H9 (cell line): ENCODE results near the gene SKIC8. TPM values are rescaled to one million over a fixed set of nuclear protein-coding genes. Genes with fewer than 3 reads are reported as not detected.

Source experiments
- DNase-seq: peaks from one replicate; pipeline ENCODE4 v3.0.0-alpha.2; 2017
- H2AFZ ChIP-seq: one replicate; pipeline ENCODE4 v1.6.1; 2013; ENCODE audit warnings: mild to moderate bottlenecking, low read length, control low read depth, moderate library complexity
- H2AK5ac ChIP-seq: 2 replicates; pipeline ENCODE4 v1.6.1; 2013; ENCODE audit warnings: low read length, control low read depth, mixed read lengths; ENCODE audit not compliant: insufficient read length
- H2BK120ac ChIP-seq: one replicate; pipeline ENCODE4 v1.6.1; 2013; ENCODE audit warnings: low read depth, mild to moderate bottlenecking, low read length, control low read depth, inconsistent platforms; ENCODE audit not compliant: poor library complexity, severe bottlenecking
- H2BK12ac ChIP-seq: 2 replicates; pipeline ENCODE4 v1.6.1; 2013; ENCODE audit warnings: low read length, control low read depth, mixed read lengths, low read depth; ENCODE audit not compliant: insufficient read length
- H2BK15ac ChIP-seq: 2 replicates; pipeline ENCODE4 v1.6.1; 2013; ENCODE audit warnings: low read depth, low read length, control low read depth
- H2BK20ac ChIP-seq: one replicate; pipeline ENCODE4 v1.6.1; 2013; ENCODE audit warnings: low read depth, mild to moderate bottlenecking, low read length, control low read depth, inconsistent platforms; ENCODE audit not compliant: poor library complexity, severe bottlenecking
- H2BK5ac ChIP-seq: 2 replicates; pipeline ENCODE4 v1.6.1; 2013; ENCODE audit warnings: low read length, control low read depth, mixed read lengths; ENCODE audit not compliant: insufficient read length
- H3K14ac ChIP-seq: 2 replicates; pipeline ENCODE4 v1.6.1; 2013; ENCODE audit warnings: low read length, control low read depth; ENCODE audit not compliant: insufficient read depth
- H3K18ac ChIP-seq: 2 replicates; pipeline ENCODE4 v1.6.1; 2013; ENCODE audit warnings: low read depth, mild to moderate bottlenecking, mixed read lengths, low read length, control low read depth; ENCODE audit not compliant: insufficient read length
- H3K23ac ChIP-seq: 2 replicates; pipeline ENCODE4 v1.6.1; 2013; ENCODE audit warnings: low read length, control low read depth, mixed read lengths, low read depth; ENCODE audit not compliant: insufficient read length
- H3K23me2 ChIP-seq: 2 replicates; pipeline ENCODE4 v1.6.1; 2013; ENCODE audit warnings: low read depth, mild to moderate bottlenecking, mixed read lengths, low read length, control low read depth; ENCODE audit not compliant: insufficient read length, poor library complexity, severe bottlenecking
- H3K27ac ChIP-seq: 2 replicates; pipeline ENCODE4 v1.5.1; 2013; ENCODE audit warnings: low read length, control low read depth, mixed read lengths, low read depth; ENCODE audit not compliant: insufficient read length
- H3K27me3 ChIP-seq: 2 replicates; pipeline ENCODE4 v1.6.1; 2013; ENCODE audit warnings: low read length, control low read depth, inconsistent platforms; ENCODE audit not compliant: insufficient read depth
- H3K4ac ChIP-seq: 2 replicates; pipeline ENCODE4 v1.6.1; 2013; ENCODE audit warnings: low read depth, mild to moderate bottlenecking, control low read depth, inconsistent platforms, low read length, moderate library complexity
- H3K4me1 ChIP-seq: 2 replicates; pipeline ENCODE4 v1.6.1; 2013; ENCODE audit warnings: low read length, control low read depth, inconsistent platforms; ENCODE audit not compliant: insufficient read depth
- H3K4me2 ChIP-seq: 2 replicates; pipeline ENCODE4 v1.6.1; 2013; ENCODE audit warnings: low read length, control low read depth, mixed read lengths; ENCODE audit not compliant: insufficient read length, insufficient read depth
- H3K56ac ChIP-seq: 2 replicates; pipeline ENCODE4 v1.6.1; 2013; ENCODE audit warnings: low read depth, mild to moderate bottlenecking, mixed read lengths, low read length, control low read depth; ENCODE audit not compliant: insufficient read length
- H3K79me1 ChIP-seq: 2 replicates; pipeline ENCODE4 v1.6.1; 2013; ENCODE audit warnings: low read depth, mild to moderate bottlenecking, moderate library complexity, low read length, control low read depth, inconsistent platforms; ENCODE audit not compliant: insufficient read depth, poor library complexity, severe bottlenecking
- H3K79me2 ChIP-seq: 2 replicates; pipeline ENCODE4 v1.6.1; 2013; ENCODE audit warnings: low read length, control low read depth, inconsistent platforms; ENCODE audit not compliant: insufficient read depth
- H3K9ac ChIP-seq: 2 replicates; pipeline ENCODE4 v1.6.1; 2013; ENCODE audit warnings: low read length, control low read depth, mixed read lengths; ENCODE audit not compliant: insufficient read length; ENCODE audit errors: extremely low read depth
- H3K9me3 ChIP-seq: one replicate; pipeline ENCODE4 v1.6.1; 2013; ENCODE audit warnings: low read depth, low read length, inconsistent platforms; ENCODE audit not compliant: control insufficient read depth
- H3T11ph ChIP-seq: one replicate; pipeline ENCODE4 v1.6.1; 2013; ENCODE audit warnings: mild to moderate bottlenecking, low read length, control low read depth, inconsistent platforms
- H4K20me1 ChIP-seq: one replicate; pipeline ENCODE4 v1.6.1; 2013; ENCODE audit not compliant: control insufficient read depth, insufficient read length, insufficient read depth
- H4K5ac ChIP-seq: 2 replicates; pipeline ENCODE4 v1.6.1; 2013; ENCODE audit warnings: low read depth, mild to moderate bottlenecking, mixed read lengths, low read length, control low read depth; ENCODE audit not compliant: insufficient read length
- H4K8ac ChIP-seq: replicated peaks from 2 replicates; pipeline ENCODE4 v1.6.1; 2013; ENCODE audit warnings: low read length, control low read depth, mixed read lengths, low read depth; ENCODE audit not compliant: insufficient read length
- H4K91ac ChIP-seq: 2 replicates; pipeline ENCODE4 v1.6.1; 2013; ENCODE audit warnings: low read depth, mild to moderate bottlenecking, moderate library complexity, mixed read lengths, low read length, control low read depth; ENCODE audit not compliant: insufficient read length
- H3K27ac Mint-ChIP-seq, 3 experiments: 2 replicates in 2 of 3; 3 replicates in 1 of 3; pipeline ENCODE4 v1.8.0; 2020 to 2021; ENCODE audit warnings: mixed read lengths in 3 of 3, mild to moderate bottlenecking in 1 of 3, moderate library complexity in 1 of 3
- H3K27me3 Mint-ChIP-seq: 2 replicates; pipeline ENCODE4 v1.8.0; 2021; ENCODE audit warnings: low read depth, mild to moderate bottlenecking, moderate library complexity, mixed read lengths
- H3K36me3 Mint-ChIP-seq, 3 experiments: 2 replicates in 2 of 3; 3 replicates in 1 of 3; pipeline ENCODE4 v1.8.0; 2020 to 2021; ENCODE audit warnings: low read depth in 3 of 3, mixed read lengths in 3 of 3; ENCODE audit not compliant: insufficient read depth in 1 of 3
- H3K4me1 Mint-ChIP-seq, 2 experiments: 2 replicates each; pipeline ENCODE4 v1.8.0; 2020; ENCODE audit warnings: mixed read lengths in 2 of 2
- H3K4me3 Mint-ChIP-seq, 2 experiments: 2 replicates in 1 of 2; 3 replicates in 1 of 2; pipeline ENCODE4 v1.8.0; 2020 to 2021; ENCODE audit warnings: mild to moderate bottlenecking in 2 of 2, mixed read lengths in 2 of 2, moderate library complexity in 1 of 2
- H3K9me3 Mint-ChIP-seq, 2 experiments: 2 replicates in 1 of 2; 3 replicates in 1 of 2; pipeline ENCODE4 v1.8.0; 2020; ENCODE audit warnings: mild to moderate bottlenecking in 2 of 2, mixed read lengths in 2 of 2, moderate library complexity in 1 of 2
- WGBS: extraction: QIAGEN DNeasy Blood & Tissue Kit; methylation state at CpG from one replicate; pipeline ENCODE4 v1.1.7; 2013; ENCODE audit warnings: missing lambda C conversion rate, low lambda C conversion rate, mixed read lengths; ENCODE audit not compliant: insufficient read length; ENCODE audit errors: extremely low coverage; 5-methylcytosine and 5-hydroxymethylcytosine counted together
- total RNA-seq: library from RNA; stranded (reverse); gene quantifications from 2 replicates; pipeline ENCODE4 v1.2.1, GENCODE V29; 2021
- TF ChIP-seq, protein P1 (sequence below): fragments of 200-600 bp; sonication (generic); conservative IDR thresholded peaks from 3 replicates; pipeline ENCODE4 v1.8.0; 2021; ENCODE audit warnings: antibody characterized with exemption, mild to moderate bottlenecking

SKIC8 gene
- total RNA-seq, 1 experiment from 2014 or later: 45.6 TPM

DNA sequence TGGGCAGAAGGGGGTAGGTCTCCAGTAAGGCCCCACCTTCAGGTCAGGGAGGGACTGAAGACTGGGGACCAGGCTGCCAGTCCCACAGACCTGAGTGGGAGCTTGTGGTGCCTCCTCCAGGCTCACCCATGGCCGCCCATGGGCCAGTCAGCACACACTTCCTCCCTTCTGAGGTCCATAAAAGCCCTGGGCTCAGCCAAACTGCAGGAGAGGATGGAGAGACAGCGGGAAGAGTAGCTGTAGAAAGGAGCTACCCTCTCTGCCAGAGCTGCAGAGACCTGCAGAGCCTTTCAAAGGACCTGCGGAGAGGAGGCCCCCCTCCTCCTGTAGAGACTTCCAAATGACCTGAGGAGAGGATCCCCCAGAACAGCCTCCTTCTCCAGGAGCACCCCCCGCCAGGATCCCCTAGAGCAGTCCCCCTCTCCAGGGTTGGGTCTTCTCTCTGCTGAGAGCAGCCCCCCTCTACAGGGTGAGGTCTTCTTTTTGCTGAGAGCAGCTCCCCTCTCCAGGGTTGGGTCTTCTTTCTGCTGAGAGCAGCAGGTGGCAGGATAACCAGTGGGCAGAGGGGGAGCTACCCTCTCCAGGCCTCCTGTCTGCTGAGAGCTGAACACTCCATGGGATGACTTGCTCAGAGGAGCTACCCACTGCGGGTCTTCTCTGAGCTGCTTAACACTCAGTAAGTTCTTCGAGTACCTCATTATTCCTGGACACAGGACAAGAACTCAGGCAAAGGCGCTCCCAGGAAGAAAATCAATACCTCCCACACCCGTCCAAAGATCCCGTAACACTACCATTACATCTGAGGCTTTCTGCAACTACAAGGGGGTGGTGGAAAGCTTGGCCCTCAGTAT is 5.0 kb upstream of the SKIC8 start:
- Histone ChIP-seq H3K18ac (no peak overlapping the region), H3K79me1 (no peaks in the 10 kb centered on the region), H4K91ac (no peak overlapping the region), H2BK5ac (no peak overlapping the region), H3K4me1 (no peaks in the 10 kb centered on the region), H3K27me3 (no peaks in the 10 kb centered on the region), H4K20me1 (no peaks in the 10 kb centered on the region), H2BK120ac (no peak overlapping the region), H3K23me2 (no peaks in the 10 kb centered on the region), H3K9me3 (no peaks in the 10 kb centered on the region), H3T11ph (no peak overlapping the region), H3K4me2 (no peak overlapping the region), H2BK12ac (no peak overlapping the region), H2BK15ac (no peak overlapping the region), H3K56ac (no peak overlapping the region), H3K23ac (no peak overlapping the region), H4K8ac (no peak overlapping the region), H2BK20ac (no peak overlapping the region), H3K4ac (no peak overlapping the region), H3K14ac (peak overlapping the region; percentile 2; the same call in 1 of the 2 replicates), H3K79me2 (no peaks in the 10 kb centered on the region), H4K5ac (no peak overlapping the region), H2AFZ (no peak overlapping the region), H3K9ac (no peak overlapping the region), H3K27ac (no peak overlapping the region), H2AK5ac (no peak overlapping the region)
- Mint-ChIP-seq H3K9me3 (no peaks in the 10 kb centered on the region), H3K27ac (peak overlapping the region in 1 of 3 experiments; percentile 58; a peak in 1 of 7 replicates), H3K27me3 (peaks cover 20% of the 10 kb centered on the region), H3K36me3 (no peaks in the 10 kb centered on the region; a peak in 1 of 7 replicates), H3K4me1 (peaks cover 6 to 21% of the 10 kb centered on the region in 2 experiments), H3K4me3 (0 out of 5 replicates have a peak overlapping the region, but pooled peaks of 1 of the 2 experiments have one; percentile 35)
- TF ChIP-seq, protein P1, sequence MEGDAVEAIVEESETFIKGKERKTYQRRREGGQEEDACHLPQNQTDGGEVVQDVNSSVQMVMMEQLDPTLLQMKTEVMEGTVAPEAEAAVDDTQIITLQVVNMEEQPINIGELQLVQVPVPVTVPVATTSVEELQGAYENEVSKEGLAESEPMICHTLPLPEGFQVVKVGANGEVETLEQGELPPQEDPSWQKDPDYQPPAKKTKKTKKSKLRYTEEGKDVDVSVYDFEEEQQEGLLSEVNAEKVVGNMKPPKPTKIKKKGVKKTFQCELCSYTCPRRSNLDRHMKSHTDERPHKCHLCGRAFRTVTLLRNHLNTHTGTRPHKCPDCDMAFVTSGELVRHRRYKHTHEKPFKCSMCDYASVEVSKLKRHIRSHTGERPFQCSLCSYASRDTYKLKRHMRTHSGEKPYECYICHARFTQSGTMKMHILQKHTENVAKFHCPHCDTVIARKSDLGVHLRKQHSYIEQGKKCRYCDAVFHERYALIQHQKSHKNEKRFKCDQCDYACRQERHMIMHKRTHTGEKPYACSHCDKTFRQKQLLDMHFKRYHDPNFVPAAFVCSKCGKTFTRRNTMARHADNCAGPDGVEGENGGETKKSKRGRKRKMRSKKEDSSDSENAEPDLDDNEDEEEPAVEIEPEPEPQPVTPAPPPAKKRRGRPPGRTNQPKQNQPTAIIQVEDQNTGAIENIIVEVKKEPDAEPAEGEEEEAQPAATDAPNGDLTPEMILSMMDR: no peak
- no CpG with 5 or more reads among the region's 9 CpGs for WGBS
- no peak for DNase-seq
